Ishikawa (cell line): ENCODE measurements around the gene SF3B1.

Experiments used
- CEBPB ChIP-seq: IDR thresholded peaks from 2 replicates; pipeline ENCODE4 v1.6.1; 2012
- CREB1 ChIP-seq: IDR thresholded peaks from 2 replicates; pipeline ENCODE4 v1.6.1; 2012; ENCODE audit warnings: low read depth
- EGR1 ChIP-seq: IDR thresholded peaks from 2 replicates; pipeline ENCODE4 v1.6.1; 2012
- EP300 ChIP-seq: IDR thresholded peaks from 2 replicates; pipeline ENCODE4 v1.6.1; 2012; ENCODE audit warnings: borderline replicate concordance
- FOXM1 ChIP-seq: IDR thresholded peaks from 2 replicates; pipeline ENCODE4 v1.6.1; 2012; ENCODE audit warnings: low read depth, borderline replicate concordance
- MAX ChIP-seq: IDR thresholded peaks from 2 replicates; pipeline ENCODE4 v1.6.1; 2012
- NFIC ChIP-seq: IDR thresholded peaks from 2 replicates; pipeline ENCODE4 v1.6.1; 2012
- RAD21 ChIP-seq: IDR thresholded peaks from 2 replicates; pipeline ENCODE4 v1.6.1; 2012; ENCODE audit warnings: low read depth
- REST ChIP-seq: IDR thresholded peaks from 2 replicates; pipeline ENCODE4 v1.6.1; 2012; ENCODE audit warnings: low read depth, mild to moderate bottlenecking
- TAF1 ChIP-seq: IDR thresholded peaks from 2 replicates; pipeline ENCODE4 v1.6.1; 2012; ENCODE audit warnings: low read depth, mild to moderate bottlenecking
- TCF12 ChIP-seq: IDR thresholded peaks from 2 replicates; pipeline ENCODE4 v1.6.1; 2012; ENCODE audit warnings: low read depth
- TEAD4 ChIP-seq: IDR thresholded peaks from 2 replicates; pipeline ENCODE4 v1.6.1; 2012
- USF1 ChIP-seq: IDR thresholded peaks from 2 replicates; pipeline ENCODE4 v1.6.1; 2012
- YY1 ChIP-seq: IDR thresholded peaks from 2 replicates; pipeline ENCODE4 v1.6.1; 2012; ENCODE audit warnings: low read depth
- ZBTB7A ChIP-seq: IDR thresholded peaks from 2 replicates; pipeline ENCODE4 v1.6.1; 2012; ENCODE audit warnings: low read depth

SF3B1 gene

GRCh38 chr2:197356136-197356535 lies 78.7 kb downstream of the SF3B1 start:
- TF ChIP-seq NFIC, result no peak
- no peak for TF ChIP-seq YY1

GRCh38 chr2:197354169-197354558 lies 80.7 kb downstream of the SF3B1 start:
- no peak for TF ChIP-seq FOXM1
- no peak for TF ChIP-seq MAX
- no peak for TF ChIP-seq TCF12
- TF ChIP-seq CREB1, result no peak
- no peak for TF ChIP-seq TAF1
- no peak for TF ChIP-seq REST
- no peak for TF ChIP-seq ZBTB7A
- no peak for TF ChIP-seq RAD21

GRCh38 chr2:197353393-197354168 lies 81.2 kb downstream of the SF3B1 start:
- no peak for TF ChIP-seq CREB1
- TF ChIP-seq MAX, result no peak
- TF ChIP-seq EP300, result no peak
- no peak for TF ChIP-seq CEBPB
- no peak for TF ChIP-seq TEAD4
- TF ChIP-seq EGR1, result no peak
- no peak for TF ChIP-seq YY1
- TF ChIP-seq TCF12, result no peak
- TF ChIP-seq NFIC, result no peak
- TF ChIP-seq RAD21, result no peak
- TF ChIP-seq REST, result no peak
- no peak for TF ChIP-seq ZBTB7A
- no peak for TF ChIP-seq TAF1
- TF ChIP-seq USF1, result no peak
- TF ChIP-seq FOXM1, result no peak

GRCh38 chr2:197349699-197350098 lies 85.1 kb downstream of the SF3B1 start:
- TF ChIP-seq REST (no peak), CREB1 (no peak), ZBTB7A (no peak), RAD21 (no peak), FOXM1 (no peak), EP300 (no peak), MAX (no peak), TCF12 (no peak), TAF1 (no peak), EGR1 (no peak)

- TF ChIP-seq REST, result no peak
- TF ChIP-seq CREB1, result no peak
- no peak for TF ChIP-seq USF1
These were observed 86.0 kb downstream of the SF3B1 start for GRCh38 chr2:197348721-197349360.
